ENCODE measurements around the gene CCDC178.

DNA sequence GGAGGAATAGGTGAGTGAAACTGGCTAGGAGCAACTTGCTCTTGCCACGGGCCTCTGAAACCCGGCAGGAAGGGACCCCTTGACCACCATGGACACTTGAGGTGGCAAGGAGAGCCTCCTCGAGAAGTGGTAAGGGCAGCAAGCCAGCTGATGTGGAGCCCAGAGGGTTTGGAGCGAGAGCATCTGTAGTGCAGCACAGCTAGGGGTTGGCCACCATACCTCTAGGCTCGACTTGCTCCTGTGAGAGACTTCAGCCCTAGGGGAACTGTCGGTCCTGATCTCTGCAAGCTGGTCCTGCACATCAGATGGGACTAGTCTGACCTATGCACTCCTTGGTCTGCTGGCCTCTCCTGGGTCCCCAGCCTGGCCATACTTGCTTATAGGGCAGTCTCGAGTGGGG, 158.4 kb downstream of the CCDC178 start:
- TF ChIP-seq, protein P1, sequence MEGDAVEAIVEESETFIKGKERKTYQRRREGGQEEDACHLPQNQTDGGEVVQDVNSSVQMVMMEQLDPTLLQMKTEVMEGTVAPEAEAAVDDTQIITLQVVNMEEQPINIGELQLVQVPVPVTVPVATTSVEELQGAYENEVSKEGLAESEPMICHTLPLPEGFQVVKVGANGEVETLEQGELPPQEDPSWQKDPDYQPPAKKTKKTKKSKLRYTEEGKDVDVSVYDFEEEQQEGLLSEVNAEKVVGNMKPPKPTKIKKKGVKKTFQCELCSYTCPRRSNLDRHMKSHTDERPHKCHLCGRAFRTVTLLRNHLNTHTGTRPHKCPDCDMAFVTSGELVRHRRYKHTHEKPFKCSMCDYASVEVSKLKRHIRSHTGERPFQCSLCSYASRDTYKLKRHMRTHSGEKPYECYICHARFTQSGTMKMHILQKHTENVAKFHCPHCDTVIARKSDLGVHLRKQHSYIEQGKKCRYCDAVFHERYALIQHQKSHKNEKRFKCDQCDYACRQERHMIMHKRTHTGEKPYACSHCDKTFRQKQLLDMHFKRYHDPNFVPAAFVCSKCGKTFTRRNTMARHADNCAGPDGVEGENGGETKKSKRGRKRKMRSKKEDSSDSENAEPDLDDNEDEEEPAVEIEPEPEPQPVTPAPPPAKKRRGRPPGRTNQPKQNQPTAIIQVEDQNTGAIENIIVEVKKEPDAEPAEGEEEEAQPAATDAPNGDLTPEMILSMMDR (IDR thresholded peaks at IDR 0.05; ENCODE audit: insufficient read depth, low read length, poor library complexity, severe bottlenecking) = no peak
- TF ChIP-seq EZH2phosphoT487 (conservative IDR thresholded peaks at IDR 0.05; ENCODE audit: low read length) = no peak

Data from SU-DHL-6 (cell line).